GM19239 (cell line): ENCODE data around the gene CAPZA3.
"Not testable (repeated sequence)": the region's sequence is repeated elsewhere in the genome, so short reads cannot be mapped to it uniquely, and the experiment has no call there.

Experiments used
- DNase-seq: peaks from one replicate; pipeline ENCODE4 v3.0.0; 2011; ENCODE audit warnings: low spot score; ENCODE audit not compliant: insufficient read length
- FAIRE-seq: peaks from 2 replicates; lab custom pipeline; 2011; peaks lifted over from hg19 to GRCh38; lab: Jason Lieb, UNC

Gene CAPZA3, protein sequence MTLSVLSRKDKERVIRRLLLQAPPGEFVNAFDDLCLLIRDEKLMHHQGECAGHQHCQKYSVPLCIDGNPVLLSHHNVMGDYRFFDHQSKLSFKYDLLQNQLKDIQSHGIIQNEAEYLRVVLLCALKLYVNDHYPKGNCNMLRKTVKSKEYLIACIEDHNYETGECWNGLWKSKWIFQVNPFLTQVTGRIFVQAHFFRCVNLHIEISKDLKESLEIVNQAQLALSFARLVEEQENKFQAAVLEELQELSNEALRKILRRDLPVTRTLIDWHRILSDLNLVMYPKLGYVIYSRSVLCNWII

DNA sequence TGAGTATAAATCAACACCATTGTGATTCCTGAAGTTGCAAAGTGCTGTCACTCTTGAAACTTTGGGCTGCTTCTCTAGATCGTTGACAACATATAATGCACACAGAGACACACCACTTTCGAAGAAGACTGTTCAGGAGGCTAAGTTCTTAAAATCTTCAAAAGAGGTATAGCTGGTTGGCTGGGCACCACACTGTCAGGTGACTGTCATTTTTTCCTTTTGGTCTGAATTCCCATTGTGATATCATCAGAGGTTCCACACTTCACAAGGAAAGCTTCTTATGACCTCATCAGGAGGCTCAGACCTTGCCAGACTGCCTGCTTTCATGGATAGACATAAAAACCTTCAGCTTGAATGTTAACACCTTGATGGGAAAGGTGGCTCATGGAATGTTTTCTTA, at the start of gene CAPZA3, which contains the start of gene PLCZ1:
Gene CAPZA3 (plus strand): TSS at position 301 of the 400 bp plus-strand sequence. CDS start 150 bp downstream, outside the sequence.
Gene PLCZ1 (minus strand): TSS at position 194 of the 400 bp plus-strand sequence. CDS start 641 bp downstream, outside the sequence.
- no peak for FAIRE-seq
- DNase-seq = no peak

- DNase-seq (no peak), FAIRE-seq (no peak)
Observed at GRCh38 chr12:18689771-18690170, 48.1 kb upstream of the CAPZA3 start.

DNA sequence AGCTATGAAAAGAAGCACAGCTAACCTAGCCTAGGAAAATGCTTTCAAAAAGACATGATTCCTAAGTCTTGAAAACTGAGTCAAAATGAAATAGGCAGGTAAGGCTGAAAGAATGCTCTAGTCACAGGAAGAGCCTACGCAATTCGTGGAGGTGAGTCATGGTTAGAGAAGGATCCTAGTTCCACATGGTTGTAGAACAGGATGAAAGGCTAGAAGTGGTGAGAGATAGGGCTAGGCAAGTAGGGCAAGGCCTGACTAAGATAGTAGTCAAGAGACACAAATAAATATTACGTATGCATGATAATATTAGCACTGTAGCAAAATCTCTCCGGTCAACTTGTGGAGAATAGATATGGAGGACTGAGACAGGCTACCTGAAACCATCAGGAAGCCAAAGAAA, 47.3 kb upstream of the CAPZA3 start:
- DNase-seq = no peak
- no peak for FAIRE-seq

GRCh38 chr12:18693986-18694385, 43.9 kb upstream of the CAPZA3 start:
- not testable (repeated sequence) for FAIRE-seq, DNase-seq

GRCh38 chr12:18696971-18697602, 40.8 kb upstream of the CAPZA3 start:
- FAIRE-seq (no peak), DNase-seq (no peak)

DNA sequence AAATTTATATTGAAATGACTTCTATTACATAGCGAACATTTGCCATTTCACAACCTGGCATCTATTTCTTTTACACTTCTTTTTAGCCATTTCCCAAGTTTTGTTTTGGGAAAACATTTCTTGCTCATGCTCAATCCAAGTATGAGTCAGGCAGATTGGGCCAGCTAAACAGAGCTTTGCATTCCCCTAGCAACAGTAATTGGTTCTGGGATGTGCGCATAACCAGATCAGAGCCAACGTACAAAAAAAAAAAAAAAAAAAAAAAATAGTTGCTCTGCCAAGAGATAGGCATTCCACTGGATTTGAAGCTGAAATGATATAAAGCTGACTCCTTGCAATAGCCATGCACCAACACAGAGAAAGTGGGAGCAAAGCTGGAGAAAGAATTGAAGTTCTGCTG, 37.6 kb upstream of the CAPZA3 start:
- no peak for FAIRE-seq
- DNase-seq = no peak

DNA sequence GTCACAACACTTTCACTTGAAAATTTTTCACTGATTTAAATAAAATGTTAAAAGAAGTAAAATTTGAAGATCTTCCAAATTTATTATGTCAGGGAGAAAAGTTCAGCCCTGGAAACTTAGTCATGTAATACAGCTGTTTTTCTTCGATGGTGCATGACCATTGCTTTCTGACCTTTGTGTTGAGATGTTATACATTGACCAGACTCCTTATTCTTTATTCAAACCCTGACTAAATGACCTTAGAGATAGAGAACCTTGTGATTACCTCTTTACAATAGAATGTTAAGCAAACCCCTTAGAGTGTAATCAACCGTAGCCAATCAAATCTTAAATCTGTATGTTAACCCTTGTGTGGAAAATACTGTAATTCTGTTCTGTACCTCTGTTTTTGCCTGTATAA, 34.6 kb upstream of the CAPZA3 start:
- no peak for FAIRE-seq

DNA sequence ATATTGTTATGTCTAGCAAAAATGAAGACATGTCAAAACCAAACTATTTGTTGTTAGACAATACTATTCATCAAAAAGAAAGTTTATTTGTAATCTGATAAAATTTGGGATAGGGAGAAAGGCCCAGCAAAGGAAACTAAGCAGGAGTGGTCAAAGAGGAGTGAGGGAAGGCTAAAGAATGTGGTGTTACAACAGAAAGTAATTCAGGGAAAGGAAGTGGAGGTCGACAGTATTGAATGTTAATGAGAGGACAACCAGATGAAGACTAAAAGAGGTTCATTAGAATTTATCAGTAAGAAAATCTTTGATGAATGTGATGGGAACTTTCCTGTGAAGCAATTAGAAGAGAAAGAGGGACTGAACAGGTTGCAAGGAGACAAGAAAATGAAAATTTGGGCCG, 34.0 kb upstream of the CAPZA3 start:
- DNase-seq (no peak), FAIRE-seq (no peak)

More for the DNA sequence above, 34.6 kb upstream of the CAPZA3 start:
- DNase-seq = no peak

DNA sequence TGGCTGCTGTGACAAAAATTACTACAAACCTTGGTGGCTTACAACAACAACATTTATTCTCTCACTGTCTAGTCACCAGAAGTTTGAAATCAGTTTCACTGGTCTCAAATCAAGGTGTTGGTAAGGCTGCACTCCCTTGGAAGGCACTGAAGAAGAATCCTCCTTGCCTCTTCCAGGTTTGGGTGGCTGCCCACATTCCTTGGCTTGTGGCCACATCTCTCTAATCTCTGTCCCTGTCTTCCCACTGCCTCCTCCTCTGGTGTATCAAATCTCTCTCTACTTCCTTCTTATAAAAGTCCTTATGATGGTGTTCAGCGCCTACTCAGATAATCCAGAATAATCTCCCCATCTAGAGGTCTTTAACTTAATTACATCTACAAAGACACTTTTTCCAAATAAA, 31.1 kb upstream of the CAPZA3 start:
- DNase-seq = no peak

DNA sequence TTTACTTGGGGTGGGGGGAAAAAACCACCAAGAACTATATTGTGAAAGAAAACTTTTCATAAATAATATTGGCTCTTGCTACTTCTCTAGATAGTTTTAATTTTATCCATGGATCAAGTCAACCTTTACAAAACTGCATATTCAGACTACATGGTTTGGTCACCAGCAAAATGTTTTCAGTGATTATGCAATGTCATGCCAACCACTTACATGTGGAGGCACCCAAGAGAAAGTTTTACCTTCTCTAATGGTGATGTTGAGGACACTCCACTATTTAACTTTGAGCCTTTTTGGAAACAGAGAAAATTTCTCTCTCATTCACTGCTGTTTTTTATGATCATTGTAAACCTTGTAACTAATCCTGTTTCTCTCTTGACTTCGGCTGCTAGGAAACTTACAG, 21.7 kb upstream of the CAPZA3 start:
- no peak for FAIRE-seq

More for the DNA sequence above, 31.1 kb upstream of the CAPZA3 start:
- FAIRE-seq = no peak

DNA sequence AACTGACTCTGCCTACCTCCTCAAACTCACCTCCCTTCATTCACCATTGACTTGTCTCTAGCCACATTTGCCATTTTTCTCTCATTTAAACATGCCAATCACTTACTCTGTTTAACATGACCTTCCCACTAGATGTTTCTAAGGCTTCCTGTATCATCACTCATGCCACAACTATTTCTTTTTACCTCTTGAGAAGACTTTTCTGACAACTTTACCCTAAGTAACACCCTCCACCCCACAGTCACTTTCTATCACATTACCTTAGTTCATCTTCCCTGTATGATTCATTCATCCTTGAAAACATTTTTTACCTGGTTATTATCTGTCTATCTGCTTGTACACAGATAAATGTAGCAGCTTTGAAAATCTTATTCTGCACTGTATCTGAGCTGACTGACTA, 19.5 kb upstream of the CAPZA3 start:
- FAIRE-seq (no peak), DNase-seq (no peak)

More for the DNA sequence above, 21.7 kb upstream of the CAPZA3 start:
- DNase-seq = no peak

- FAIRE-seq (no peak), DNase-seq (no peak)
Observed at GRCh38 chr12:18719922-18720510, 17.9 kb upstream of the CAPZA3 start.

- no peak for FAIRE-seq
- no peak for DNase-seq
Observed at GRCh38 chr12:18720690-18721089, 17.2 kb upstream of the CAPZA3 start.

DNA sequence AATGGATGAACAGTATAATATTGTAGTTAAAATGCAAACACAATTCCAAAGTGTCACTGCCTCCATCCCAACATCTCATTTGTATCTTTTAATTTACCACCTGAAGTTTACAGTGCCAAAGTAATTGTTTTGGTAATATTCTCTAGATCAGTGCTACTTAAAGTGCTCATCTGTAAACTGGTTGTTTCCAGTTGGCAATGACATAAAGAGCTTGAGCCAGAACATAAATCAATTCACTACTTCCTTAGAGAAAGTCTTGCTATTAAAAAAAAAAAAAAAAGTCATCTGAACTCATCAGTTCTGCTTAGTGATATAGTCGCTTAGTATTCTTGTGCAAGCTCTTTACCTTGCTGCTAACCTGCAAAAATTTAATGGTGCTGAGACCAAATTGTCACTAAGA, 16.5 kb upstream of the CAPZA3 start:
- FAIRE-seq (no peak), DNase-seq (no peak)

DNA sequence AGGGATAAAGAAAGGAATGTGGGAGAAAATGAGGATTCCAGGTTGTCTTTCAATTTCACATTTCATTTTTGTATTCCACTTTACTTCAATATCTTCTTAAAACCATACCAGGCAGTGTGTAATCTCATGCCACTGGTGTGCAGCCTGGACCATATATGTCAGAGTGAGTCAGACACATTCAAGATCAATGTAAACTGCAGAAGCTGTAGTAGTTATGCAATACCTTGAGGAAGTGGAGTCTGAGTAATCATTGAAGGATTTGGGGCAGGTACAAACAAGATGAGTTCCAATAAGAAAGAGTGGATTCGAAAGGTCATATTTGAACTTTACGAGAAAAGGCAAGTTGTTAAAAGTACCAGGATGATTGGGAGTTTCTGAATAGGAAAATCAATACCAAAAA, 14.2 kb upstream of the CAPZA3 start:
- DNase-seq = no peak
- FAIRE-seq = no peak

- no peak for FAIRE-seq
Observed at GRCh38 chr12:18731156-18731555, 6.8 kb upstream of the CAPZA3 start.

GRCh38 chr12:18747895-18748294, 10.0 kb downstream of the CAPZA3 start:
- FAIRE-seq (no peak), DNase-seq (no peak)

More at GRCh38 chr12:18731156-18731555, 6.8 kb upstream of the CAPZA3 start:
- no peak for DNase-seq

DNA sequence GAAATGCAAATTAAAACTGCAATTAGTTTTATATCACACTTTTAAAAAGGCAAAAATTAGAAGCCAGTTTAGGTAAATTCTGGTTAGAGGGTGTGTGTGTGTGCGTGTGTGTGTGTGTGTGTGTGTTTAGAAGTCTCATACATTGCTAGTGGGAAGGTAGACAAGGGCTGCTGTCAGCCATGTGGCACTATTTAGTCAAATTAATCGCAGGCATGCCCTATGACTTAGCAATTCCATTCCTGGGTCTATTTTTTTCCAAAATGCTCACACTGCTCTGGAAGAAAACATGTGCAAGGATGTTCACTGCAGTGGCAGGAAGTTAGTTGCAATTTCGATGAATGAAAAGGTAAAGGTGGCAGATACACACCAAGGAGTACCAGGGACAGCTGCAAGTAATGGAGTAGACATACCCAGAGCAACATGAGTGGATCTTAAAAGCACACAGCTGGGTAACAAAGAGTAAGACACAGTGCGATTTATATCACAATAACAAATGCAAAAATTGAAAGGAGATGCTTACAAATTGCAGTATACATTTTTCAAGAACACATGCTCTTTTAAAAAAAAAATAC, 11.6 kb downstream of the CAPZA3 start:
- FAIRE-seq = no peak

GRCh38 chr12:18750085-18750484, 12.2 kb downstream of the CAPZA3 start:
- DNase-seq (no peak), FAIRE-seq (no peak)

More for the DNA sequence above, 11.6 kb downstream of the CAPZA3 start:
- no peak for DNase-seq

DNA sequence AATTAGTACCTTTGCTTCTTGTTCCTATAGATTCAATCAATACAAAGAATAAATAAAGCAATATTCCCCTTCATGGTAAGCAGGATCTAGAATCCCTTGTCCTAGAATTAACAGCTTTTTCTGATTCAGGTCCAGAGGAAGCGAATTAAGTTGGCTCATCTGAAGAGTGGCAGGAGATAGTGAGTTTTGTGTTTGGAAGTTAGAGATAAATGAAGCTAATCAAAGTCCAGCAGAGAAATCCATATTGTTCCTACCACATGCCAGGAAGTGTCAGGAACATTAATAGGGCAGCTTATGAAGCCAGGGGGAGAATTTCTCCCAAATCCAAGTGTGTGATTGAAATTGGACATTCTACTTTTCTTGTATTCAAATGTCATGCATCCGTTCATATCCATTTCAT, 13.9 kb downstream of the CAPZA3 start:
- FAIRE-seq = no peak
- no peak for DNase-seq
